Smooth muscle cell (in vitro differentiated cells): ENCODE results near the gene CARMIL1. TPM values are rescaled to one million over a fixed set of nuclear protein-coding genes. Genes with fewer than 3 reads are reported as not detected.

ENCODE experiments used
- DNase-seq: peaks from one replicate; lab custom pipeline; 2025; ENCODE audit not compliant: unreplicated experiment; lab: John Stamatoyannopoulos, UW
- H2AFZ ChIP-seq: fragments of 200-600 bp; sonication (generic); 2 replicates; pipeline ENCODE4 v1.6.0; 2016; ENCODE audit warnings: antibody characterized with exemption, low read depth, mild to moderate bottlenecking
- H3F3A ChIP-seq: fragments of 200-600 bp; sonication (generic); 2 replicates; pipeline ENCODE4 v1.6.0; 2017; ENCODE audit warnings: antibody characterized with exemption, low read depth
- H3K27ac ChIP-seq: fragments of 200-600 bp; sonication (generic); 2 replicates; pipeline ENCODE4 v1.5.1; 2016; ENCODE audit warnings: low read depth, mild to moderate bottlenecking
- H3K27me3 ChIP-seq: fragments of 200-600 bp; sonication (generic); 2 replicates; pipeline ENCODE4 v1.6.1; 2016; ENCODE audit warnings: low read depth, mild to moderate bottlenecking
- H3K36me3 ChIP-seq: fragments of 200-600 bp; sonication (generic); 2 replicates; pipeline ENCODE4 v1.5.1; 2016; ENCODE audit warnings: low read depth
- H3K4me1 ChIP-seq: fragments of 200-600 bp; sonication (generic); 2 replicates; pipeline ENCODE4 v1.5.1; 2016; ENCODE audit warnings: low read depth
- H3K4me2 ChIP-seq: fragments of 200-600 bp; sonication (generic); 2 replicates; pipeline ENCODE4 v1.6.0; 2016; ENCODE audit warnings: mild to moderate bottlenecking
- H3K4me3 ChIP-seq: fragments of 200-600 bp; sonication (generic); 2 replicates; pipeline ENCODE4 v1.5.1; 2016; ENCODE audit warnings: mild to moderate bottlenecking
- H3K79me2 ChIP-seq: fragments of 200-600 bp; sonication (generic); 2 replicates; pipeline ENCODE4 v1.6.0; 2016; ENCODE audit warnings: low read depth, mild to moderate bottlenecking
- H3K9ac ChIP-seq: fragments of 200-600 bp; sonication (generic); 2 replicates; pipeline ENCODE4 v1.6.0; 2016; ENCODE audit warnings: low read depth
- H3K9me3 ChIP-seq: fragments of 200-600 bp; sonication (generic); replicated peaks from 2 replicates; pipeline ENCODE4 v1.5.1; 2016; ENCODE audit warnings: low read depth
- H4K20me1 ChIP-seq: fragments of 200-600 bp; sonication (generic); 2 replicates; pipeline ENCODE4 v1.6.0; 2016; ENCODE audit warnings: low read depth
- CTCF ChIP-seq: fragments of 200-600 bp; sonication (generic); IDR thresholded peaks from 2 replicates; pipeline ENCODE4 v1.5.1; 2017; ENCODE audit warnings: borderline replicate concordance, mild to moderate bottlenecking, antibody characterized with exemption; ENCODE audit not compliant: insufficient read depth, poor library complexity, severe bottlenecking
- WGBS: methylation state at CpG from one replicate; pipeline ENCODE4 v1.1.7; 2016; ENCODE audit warnings: low lambda C conversion rate; 5-methylcytosine and 5-hydroxymethylcytosine counted together
- polyA plus RNA-seq: library from polyadenylated mRNA; unstranded; fragments of >200 nt; fragmentation: Nextera tagmentation; extraction: Ambion mirVana; gene quantifications from 2 replicates; pipeline ENCODE4 v1.2.1, GENCODE V29; 2016
- total RNA-seq: library from RNA; depleted of rRNA; stranded (reverse); fragments of >200 nt; gene quantifications from 2 replicates; pipeline ENCODE4 v1.2.3, GENCODE V29; 2014

CARMIL1 gene
- total and polyA plus RNA-seq, 2 experiments from 2014 or later: 7.6 to 24.1 TPM

GRCh38 chr6:25446830-25447569, 167.8 kb downstream of the CARMIL1 start:
- Histone ChIP-seq H3K4me3 (no peak overlapping the region), H3K4me2 (no peak overlapping the region), H3K27me3 (no peaks in the 10 kb centered on the region), H3K4me1 (peaks cover 14% of the 10 kb centered on the region), H3K36me3 (no peaks in the 10 kb centered on the region), H2AFZ (no peak overlapping the region), H3K9ac (no peak overlapping the region), H3K27ac (no peak overlapping the region), H3K79me2 (no peaks in the 10 kb centered on the region), H3K9me3 (peaks cover 7% of the 10 kb centered on the region), H3F3A (no peaks in the 10 kb centered on the region), H4K20me1 (no peaks in the 10 kb centered on the region)
- no peak for TF ChIP-seq CTCF
- DNase-seq: no peak
- WGBS: 98% methylated on average over 2 of the region's 2 CpGs

DNA sequence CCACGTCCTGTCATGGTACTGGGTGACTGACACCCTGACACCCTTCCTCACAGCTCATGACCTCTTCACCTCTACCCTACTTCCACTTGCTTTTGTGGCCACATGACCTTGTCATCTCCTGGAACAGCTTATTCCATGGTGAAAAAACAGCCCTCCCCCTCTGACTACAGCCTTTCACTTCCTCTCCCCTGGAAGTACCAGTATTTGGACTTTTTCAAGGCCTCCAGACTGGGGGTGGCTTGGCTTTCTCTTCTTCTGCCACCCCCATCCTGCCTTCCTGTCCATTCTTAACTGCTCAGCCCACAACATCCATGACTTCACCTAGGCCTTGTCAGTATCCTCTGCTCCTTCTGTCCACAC, 168.4 kb downstream of the CARMIL1 start:
- Histone ChIP-seq H3K4me3 (no peak overlapping the region), H4K20me1 (no peaks in the 10 kb centered on the region), H3K4me2 (no peak overlapping the region), H3K9me3 (peaks cover 7% of the 10 kb centered on the region), H3F3A (no peaks in the 10 kb centered on the region), H3K9ac (no peak overlapping the region), H3K36me3 (no peaks in the 10 kb centered on the region), H2AFZ (no peak overlapping the region), H3K27ac (no peak overlapping the region), H3K27me3 (no peaks in the 10 kb centered on the region), H3K4me1 (peaks cover 14% of the 10 kb centered on the region), H3K79me2 (no peaks in the 10 kb centered on the region)
- DNase-seq: no peak
- no peak for TF ChIP-seq CTCF
- 80% methylated on average over 1 of the region's 1 CpG for WGBS

- no peak for DNase-seq
- Histone ChIP-seq H3K4me1 (peaks cover 14% of the 10 kb centered on the region), H3F3A (no peaks in the 10 kb centered on the region), H2AFZ (no peak overlapping the region), H3K4me3 (no peak overlapping the region), H3K4me2 (no peak overlapping the region), H3K27me3 (no peaks in the 10 kb centered on the region), H4K20me1 (no peaks in the 10 kb centered on the region), H3K79me2 (no peaks in the 10 kb centered on the region), H3K9ac (no peak overlapping the region), H3K27ac (no peak overlapping the region), H3K36me3 (no peaks in the 10 kb centered on the region), H3K9me3 (peaks cover 7% of the 10 kb centered on the region)
- no peak for TF ChIP-seq CTCF
- 74% methylated on average over 2 of the region's 2 CpGs for WGBS
Observed at GRCh38 chr6:25448965-25449538, 169.9 kb downstream of the CARMIL1 start.

DNA sequence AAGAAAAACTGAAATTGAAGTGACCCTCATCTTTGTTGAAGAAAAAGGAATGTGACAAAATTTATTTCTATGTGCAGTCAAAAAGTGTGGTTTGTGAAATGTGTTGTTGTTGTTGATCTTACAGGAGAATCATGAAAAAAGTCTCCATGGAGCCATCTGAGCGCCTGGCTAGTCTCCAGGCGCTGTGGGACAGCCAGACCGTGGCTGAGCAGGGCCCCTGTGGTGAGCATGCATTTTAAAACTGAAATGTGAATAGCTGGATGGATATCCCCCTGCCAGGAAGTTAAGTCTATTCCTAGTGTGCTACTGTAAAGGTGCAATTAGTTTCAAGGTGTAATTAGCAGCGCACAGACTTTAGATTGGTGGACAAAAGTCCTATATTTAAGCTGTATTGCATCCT, 170.6 kb downstream of the CARMIL1 start:
- Histone ChIP-seq H3K4me3 (no peak overlapping the region), H3K27ac (no peak overlapping the region), H2AFZ (no peak overlapping the region), H3K4me2 (no peak overlapping the region), H3K9ac (no peak overlapping the region), H3F3A (no peaks in the 10 kb centered on the region), H3K27me3 (no peaks in the 10 kb centered on the region), H4K20me1 (no peaks in the 10 kb centered on the region), H3K9me3 (peaks cover 7% of the 10 kb centered on the region), H3K4me1 (peaks cover 14% of the 10 kb centered on the region), H3K36me3 (no peaks in the 10 kb centered on the region), H3K79me2 (no peaks in the 10 kb centered on the region)
- DNase-seq: no peak
- WGBS: 30% methylated on average over 4 of the region's 4 CpGs
- no peak for TF ChIP-seq CTCF
